NK-92 (cell line): Measurements from ENCODE around the gene TBC1D22A.

Experiments used
- DNase-seq: peaks from one replicate; lab custom pipeline; 2025; ENCODE audit not compliant: unreplicated experiment; lab: John Stamatoyannopoulos, UW

The TBC1D22A gene

GRCh38 chr22:47052236-47053012 lies 290.0 kb downstream of the TBC1D22A start:
- no peak for DNase-seq

- no peak for DNase-seq
Measured at GRCh38 chr22:47053013-47053725, 290.7 kb downstream of the TBC1D22A start.

GRCh38 chr22:47053726-47054141 lies 291.3 kb downstream of the TBC1D22A start:
- no peak for DNase-seq

- DNase-seq, result no peak
Measured at GRCh38 chr22:47054231-47055072, 292.0 kb downstream of the TBC1D22A start.

- no peak for DNase-seq
Measured at GRCh38 chr22:47055073-47055355, 292.6 kb downstream of the TBC1D22A start.

- no peak for DNase-seq
Measured at GRCh38 chr22:47055461-47055860, 293.0 kb downstream of the TBC1D22A start.

GRCh38 chr22:47055921-47056320 lies 293.5 kb downstream of the TBC1D22A start:
- DNase-seq, result no peak

GRCh38 chr22:47056361-47056760 lies 293.9 kb downstream of the TBC1D22A start:
- DNase-seq, result no peak

- no peak for DNase-seq
Measured at GRCh38 chr22:47056776-47057470, 294.5 kb downstream of the TBC1D22A start.

- no peak for DNase-seq
Measured at GRCh38 chr22:47057916-47058585, 295.6 kb downstream of the TBC1D22A start.

GRCh38 chr22:47059076-47059475 lies 296.6 kb downstream of the TBC1D22A start:
- no peak for DNase-seq

- DNase-seq, result no peak
Measured at GRCh38 chr22:47059701-47060161, 297.3 kb downstream of the TBC1D22A start.

GRCh38 chr22:47060718-47061117 lies 298.3 kb downstream of the TBC1D22A start:
- DNase-seq, result no peak

GRCh38 chr22:47061226-47061625 lies 298.8 kb downstream of the TBC1D22A start:
- no peak for DNase-seq

GRCh38 chr22:47062126-47062525 lies 299.7 kb downstream of the TBC1D22A start:
- DNase-seq, result no peak

GRCh38 chr22:47063071-47063509 lies 300.6 kb downstream of the TBC1D22A start:
- DNase-seq, result no peak

- DNase-seq, result no peak
Measured at GRCh38 chr22:47063606-47064005, 301.2 kb downstream of the TBC1D22A start.

GRCh38 chr22:47064016-47064415 lies 301.6 kb downstream of the TBC1D22A start:
- DNase-seq, result no peak

- no peak for DNase-seq
Measured at GRCh38 chr22:47064416-47064815, 302.0 kb downstream of the TBC1D22A start.
